ENCODE measurements around the gene HNF1A. TPM values are rescaled to one million over a fixed set of nuclear protein-coding genes. Genes with fewer than 3 reads are reported as not detected.

Gene HNF1A
- total RNA-seq, 4 donors from 2014 or later, result not detected

GRCh38 chr12:120981407-120981941, 3.1 kb downstream of the HNF1A start:
- H3K36me3 ChIP-seq, result no peaks in the 10 kb centered on the region
- H3K4me3 ChIP-seq, result no peak overlapping the region
- H3K9me3 ChIP-seq, result no peaks in the 10 kb centered on the region
- H3K27ac ChIP-seq, result peak overlapping the region in 1 of 4 donors; percentile 1
- no peaks in the 10 kb centered on the region for H3K27me3 ChIP-seq
- TF ChIP-seq EP300 (IDR thresholded peaks at IDR 0.05) (no peak), POLR2A (IDR thresholded peaks at IDR 0.05) (no peak)
- TF ChIP-seq, protein P1, sequence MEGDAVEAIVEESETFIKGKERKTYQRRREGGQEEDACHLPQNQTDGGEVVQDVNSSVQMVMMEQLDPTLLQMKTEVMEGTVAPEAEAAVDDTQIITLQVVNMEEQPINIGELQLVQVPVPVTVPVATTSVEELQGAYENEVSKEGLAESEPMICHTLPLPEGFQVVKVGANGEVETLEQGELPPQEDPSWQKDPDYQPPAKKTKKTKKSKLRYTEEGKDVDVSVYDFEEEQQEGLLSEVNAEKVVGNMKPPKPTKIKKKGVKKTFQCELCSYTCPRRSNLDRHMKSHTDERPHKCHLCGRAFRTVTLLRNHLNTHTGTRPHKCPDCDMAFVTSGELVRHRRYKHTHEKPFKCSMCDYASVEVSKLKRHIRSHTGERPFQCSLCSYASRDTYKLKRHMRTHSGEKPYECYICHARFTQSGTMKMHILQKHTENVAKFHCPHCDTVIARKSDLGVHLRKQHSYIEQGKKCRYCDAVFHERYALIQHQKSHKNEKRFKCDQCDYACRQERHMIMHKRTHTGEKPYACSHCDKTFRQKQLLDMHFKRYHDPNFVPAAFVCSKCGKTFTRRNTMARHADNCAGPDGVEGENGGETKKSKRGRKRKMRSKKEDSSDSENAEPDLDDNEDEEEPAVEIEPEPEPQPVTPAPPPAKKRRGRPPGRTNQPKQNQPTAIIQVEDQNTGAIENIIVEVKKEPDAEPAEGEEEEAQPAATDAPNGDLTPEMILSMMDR (IDR thresholded peaks at IDR 0.05), result no peak
- 76 to 80% methylated on average over 6 of the region's 6 CpGs for WGBS, 2 donors
- DNase-seq (ENCODE audit: low spot score in 2 of 2), result no peak
- H3K4me1 ChIP-seq, result no peaks in the 10 kb centered on the region

- Histone ChIP-seq H3K4me3 (no peak overlapping the region), H3K27ac (no peak overlapping the region), H3K4me1 (no peaks in the 10 kb centered on the region), H3K9me3 (no peaks in the 10 kb centered on the region), H3K27me3 (no peaks in the 10 kb centered on the region), H3K36me3 (no peaks in the 10 kb centered on the region)
- TF ChIP-seq POLR2A (IDR thresholded peaks at IDR 0.05) (no peak), EP300 (IDR thresholded peaks at IDR 0.05) (no peak)
- TF ChIP-seq, protein P1 (IDR thresholded peaks at IDR 0.05), result no peak
- no peak for DNase-seq (ENCODE audit: low spot score in 2 of 2)
- WGBS, 2 donors, result 86 to 88% methylated on average over 7 of the region's 7 CpGs
Observed at GRCh38 chr12:120982659-120983058, 4.3 kb downstream of the HNF1A start.

GRCh38 chr12:120983759-120984158, 5.4 kb downstream of the HNF1A start:
- 56 to 79% methylated on average over 4 of the region's 4 CpGs for WGBS, 2 donors

GRCh38 chr12:120984351-120984898, 6.1 kb downstream of the HNF1A start:
- Histone ChIP-seq H3K4me3 (no peak overlapping the region), H3K36me3 (no peaks in the 10 kb centered on the region), H3K4me1 (no peaks in the 10 kb centered on the region), H3K27ac (no peak overlapping the region), H3K9me3 (no peaks in the 10 kb centered on the region), H3K27me3 (no peaks in the 10 kb centered on the region)
- WGBS, 2 donors, result 78 to 81% methylated on average over 3 of the region's 3 CpGs
- DNase-seq (ENCODE audit: low spot score in 2 of 2), result no peak
- no peak for TF ChIP-seq POLR2A (IDR thresholded peaks at IDR 0.05)
- TF ChIP-seq, protein P1 (IDR thresholded peaks at IDR 0.05), result no peak
- TF ChIP-seq EP300 (IDR thresholded peaks at IDR 0.05), result no peak

More at GRCh38 chr12:120983759-120984158, 5.4 kb downstream of the HNF1A start:
- H3K4me3 ChIP-seq, result no peak overlapping the region
- H3K9me3 ChIP-seq, result no peaks in the 10 kb centered on the region
- DNase-seq (ENCODE audit: low spot score in 2 of 2), result no peak
- no peaks in the 10 kb centered on the region for H3K4me1 ChIP-seq
- no peaks in the 10 kb centered on the region for H3K36me3 ChIP-seq
- H3K27ac ChIP-seq, result no peak overlapping the region
- no peaks in the 10 kb centered on the region for H3K27me3 ChIP-seq
- TF ChIP-seq POLR2A (IDR thresholded peaks at IDR 0.05) (no peak), EP300 (IDR thresholded peaks at IDR 0.05) (no peak)
- TF ChIP-seq, protein P1 (IDR thresholded peaks at IDR 0.05), result no peak

DNA sequence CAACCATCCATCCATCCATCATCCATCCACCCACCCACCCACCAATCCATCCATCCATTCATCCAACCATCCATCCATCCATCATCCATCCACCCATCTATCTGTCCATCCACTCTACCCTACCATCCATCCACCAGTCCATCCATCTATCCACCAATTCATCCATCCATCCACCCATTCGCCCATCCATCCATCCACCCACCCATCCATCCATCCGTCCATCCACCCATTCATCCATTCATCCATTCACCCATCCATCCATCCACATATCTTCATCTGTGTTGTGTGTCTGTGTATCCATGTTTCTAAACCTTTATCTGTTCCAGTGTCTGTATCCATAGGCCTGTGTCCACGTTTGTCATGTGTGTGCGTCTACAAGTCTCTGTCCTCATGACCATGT, 9.9 kb downstream of the HNF1A start:
- H3K27me3 ChIP-seq, result no peaks in the 10 kb centered on the region
- H3K36me3 ChIP-seq, result no peaks in the 10 kb centered on the region
- no peaks in the 10 kb centered on the region for H3K9me3 ChIP-seq
- TF ChIP-seq, protein P1 (IDR thresholded peaks at IDR 0.05), result no peak
- TF ChIP-seq EP300 (IDR thresholded peaks at IDR 0.05), result no peak
- no peaks in the 10 kb centered on the region for H3K4me1 ChIP-seq
- no peak for DNase-seq (ENCODE audit: low spot score in 2 of 2)
- WGBS, 2 donors, result 88 to 91% methylated on average over 4 of the region's 4 CpGs
- no peak overlapping the region for H3K4me3 ChIP-seq
- H3K27ac ChIP-seq, result no peak overlapping the region
